NCI-H345 (cell line): ENCODE data around the gene EIF2D.
"Not testable (repeated sequence)": the region's sequence is repeated elsewhere in the genome, so short reads cannot be mapped to it uniquely, and the experiment has no call there.

Source experiments
- DNase-seq: peaks from one replicate; lab custom pipeline; 2025; lab: John Stamatoyannopoulos, UW

EIF2D gene

GRCh38 chr1:206635978-206636345 lies 23.7 kb upstream of the EIF2D start:
- DNase-seq: no peak

DNA sequence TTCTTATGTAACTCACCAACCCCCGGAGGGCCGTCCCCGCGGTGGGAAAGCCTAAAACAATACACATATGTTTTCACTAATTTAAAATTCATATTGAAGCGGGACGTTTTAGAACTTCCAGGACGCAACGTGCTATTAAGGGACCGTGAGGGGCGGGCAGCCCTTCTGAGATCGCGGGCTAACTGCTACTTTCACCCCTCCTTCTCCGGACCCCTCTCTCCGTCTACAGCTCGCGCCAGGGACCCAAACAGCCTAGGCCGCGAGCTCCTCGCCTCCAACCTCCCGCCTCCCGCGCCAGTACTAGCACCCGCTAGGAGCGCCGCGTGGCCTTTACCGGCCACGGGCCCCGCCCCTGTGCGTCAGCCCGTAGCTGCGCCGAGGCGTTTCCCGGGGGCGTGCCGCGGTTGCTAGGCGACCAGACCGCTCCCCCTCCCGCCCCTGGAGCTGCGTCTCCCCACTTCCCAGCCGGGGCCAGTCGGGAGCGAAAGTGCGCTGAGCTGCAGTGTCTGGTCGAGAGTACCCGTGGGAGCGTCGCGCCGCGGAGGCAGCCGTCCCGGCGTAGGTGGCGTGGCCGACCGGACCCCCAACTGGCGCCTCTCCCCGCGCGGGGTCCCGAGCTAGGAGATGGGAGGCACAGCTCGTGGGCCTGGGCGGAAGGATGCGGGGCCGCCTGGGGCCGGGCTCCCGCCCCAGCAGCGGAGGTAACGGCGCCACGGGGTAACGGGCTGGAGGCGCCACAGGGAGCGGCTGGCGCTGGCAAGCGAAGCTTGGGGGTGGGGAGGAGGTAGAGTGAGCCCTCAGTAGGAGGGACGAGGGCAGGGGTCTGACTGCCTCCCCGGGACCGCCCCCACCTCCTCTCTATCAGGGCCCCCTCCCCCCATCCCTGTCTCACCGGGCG lies 23.1 kb upstream of the EIF2D start, which contains the start of gene DYRK3:
DYRK3 (plus strand) TSS at position 457 of the 898 bp plus-strand sequence; CDS start at position 625, 168 bp downstream.
- peak; percentile 96 for DNase-seq

DNA sequence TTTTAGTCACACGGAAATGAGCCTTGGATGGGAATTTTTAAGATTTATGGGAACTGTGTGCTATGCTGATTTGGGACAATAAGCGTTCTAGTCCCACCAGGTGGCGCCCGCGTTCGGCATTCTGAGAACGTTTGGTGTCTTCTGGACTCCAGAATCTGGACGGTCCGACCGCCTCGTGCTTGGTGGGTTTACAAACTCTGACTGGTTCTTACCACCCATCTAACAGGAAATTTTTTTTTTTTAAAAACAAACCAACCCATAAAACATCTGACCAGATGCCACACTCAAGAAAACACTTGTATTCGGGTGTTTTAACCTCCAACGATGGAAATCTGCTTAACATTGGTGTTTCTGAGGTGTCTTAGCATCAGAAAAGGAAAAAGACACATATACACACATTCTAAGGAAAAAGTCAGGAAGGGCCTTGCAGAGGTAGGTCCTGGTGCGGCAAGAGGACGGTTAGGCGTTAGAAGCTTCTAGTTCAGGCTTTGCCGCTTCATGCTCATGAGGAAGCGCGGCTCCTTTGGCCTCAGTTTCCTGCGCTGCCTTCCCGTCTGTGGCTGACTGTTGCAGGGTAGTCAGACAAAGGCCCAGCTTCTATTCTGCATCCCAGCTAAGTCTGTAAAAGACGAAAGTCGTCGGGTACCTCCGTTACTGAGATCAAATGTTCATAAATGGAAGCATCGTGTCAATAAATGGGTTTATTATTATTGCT lies 22.3 kb upstream of the EIF2D start:
- DNase-seq: peak; percentile 90

DNA sequence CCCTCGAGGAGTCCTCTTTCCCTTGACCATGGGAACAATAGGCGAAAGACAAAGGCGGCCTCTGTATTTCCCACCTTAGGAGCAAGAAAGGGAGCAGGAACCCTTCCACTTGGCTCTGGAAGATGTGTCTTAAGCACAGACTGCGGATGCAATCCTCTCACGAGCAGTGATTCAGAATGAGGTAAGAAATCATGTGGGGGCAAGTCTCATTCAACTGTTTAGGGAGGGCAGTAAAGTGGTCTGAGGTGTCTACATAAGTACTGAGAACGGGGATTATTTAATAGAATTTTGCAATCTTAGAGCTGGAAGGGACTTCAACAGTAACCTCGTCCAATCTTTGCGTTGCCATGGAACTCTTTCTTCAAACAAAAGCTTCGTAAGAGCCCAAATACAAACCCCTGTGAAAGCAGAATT lies 21.4 kb upstream of the EIF2D start:
- no peak for DNase-seq

GRCh38 chr1:206631085-206631509 lies 18.8 kb upstream of the EIF2D start:
- peak; percentile 80 for DNase-seq

- no peak for DNase-seq
Observed at GRCh38 chr1:206628916-206629315, 16.7 kb upstream of the EIF2D start.

- DNase-seq: not testable (repeated sequence)
Observed at GRCh38 chr1:206626396-206626795, 14.1 kb upstream of the EIF2D start.

DNA sequence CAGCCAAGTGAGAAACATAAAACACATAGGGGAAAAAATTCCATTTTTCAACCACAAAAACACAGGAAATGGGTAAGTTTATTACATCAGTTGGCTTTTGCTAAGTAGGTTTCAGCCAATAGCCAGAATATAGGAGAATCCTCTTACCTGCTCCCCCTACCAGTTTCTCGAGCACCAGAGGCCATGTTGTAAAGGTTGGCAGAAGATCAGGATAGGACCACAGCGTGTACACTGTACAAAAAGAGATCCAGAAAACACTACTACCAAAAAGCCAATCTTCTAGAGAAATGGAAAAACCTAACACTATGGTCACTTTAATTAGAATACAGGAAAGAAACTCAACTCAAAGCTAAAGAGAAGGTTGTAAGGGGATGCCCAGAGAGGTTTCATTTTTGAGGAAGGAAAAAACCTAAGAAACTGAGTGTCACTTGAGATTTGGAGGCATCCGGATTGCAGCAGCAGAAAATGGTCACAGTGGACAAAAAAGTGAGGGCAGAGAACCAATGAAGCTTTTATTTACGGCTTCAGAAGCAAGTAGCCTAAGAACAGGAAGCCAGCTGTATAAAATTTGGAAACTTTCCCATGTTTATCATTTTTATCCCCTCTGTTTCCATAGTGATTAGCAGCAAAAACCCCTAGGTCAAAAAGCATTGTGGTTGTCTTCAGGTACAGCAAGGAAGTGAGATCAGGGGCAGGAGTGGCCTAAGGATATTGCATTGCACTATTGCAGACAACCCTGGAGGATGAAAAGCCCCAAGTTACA lies 2.9 kb downstream of the EIF2D start:
- DNase-seq: no peak

DNA sequence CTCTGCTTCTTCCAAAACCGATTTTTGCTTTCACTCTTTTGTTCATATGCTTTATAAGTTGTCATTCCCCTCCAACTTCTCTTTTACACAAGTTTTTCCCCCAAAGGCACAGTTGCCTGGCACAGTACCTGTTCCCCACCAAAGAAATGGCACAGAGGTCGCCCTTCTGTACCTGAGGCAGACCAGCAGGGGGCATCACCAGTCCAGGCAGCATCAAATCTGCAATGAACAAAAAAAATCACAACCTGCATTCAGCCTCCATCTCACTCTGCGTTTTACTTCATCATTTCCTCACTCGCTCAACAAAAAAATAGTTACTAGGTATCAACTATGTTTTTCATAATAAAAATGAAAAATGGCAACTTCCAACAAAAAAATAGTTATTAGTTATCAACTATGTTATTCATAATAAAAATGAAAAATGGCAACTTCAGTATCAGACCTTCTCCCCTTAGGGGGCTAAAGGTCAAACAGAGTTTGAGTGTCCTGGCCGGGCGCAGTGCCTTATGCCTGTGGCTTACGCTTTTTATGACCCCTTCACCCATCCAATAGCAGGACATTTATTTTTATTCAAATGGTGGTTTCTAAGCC lies 4.1 kb downstream of the EIF2D start:
- peak; percentile 15 for DNase-seq

DNA sequence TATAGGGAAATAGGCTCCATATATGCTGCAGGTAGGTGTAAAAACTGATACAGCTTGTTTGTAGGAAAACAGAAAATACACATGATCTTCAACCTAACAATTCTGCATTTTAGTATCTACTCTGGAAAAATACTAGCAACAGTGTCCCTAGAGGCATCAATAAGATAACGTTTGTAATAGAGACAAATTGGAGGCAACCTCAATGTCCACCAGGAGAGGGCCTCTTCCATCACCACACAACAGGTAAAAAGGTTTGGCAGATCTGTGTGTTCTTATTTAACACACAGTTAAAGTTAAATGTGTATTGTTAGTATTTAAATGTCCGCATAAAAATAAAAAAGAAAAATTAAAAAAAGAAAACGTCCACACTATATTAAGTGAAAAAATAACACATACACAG lies 5.4 kb downstream of the EIF2D start:
- no peak for DNase-seq

GRCh38 chr1:206604861-206605260 lies 7.4 kb downstream of the EIF2D start:
- no peak for DNase-seq

DNA sequence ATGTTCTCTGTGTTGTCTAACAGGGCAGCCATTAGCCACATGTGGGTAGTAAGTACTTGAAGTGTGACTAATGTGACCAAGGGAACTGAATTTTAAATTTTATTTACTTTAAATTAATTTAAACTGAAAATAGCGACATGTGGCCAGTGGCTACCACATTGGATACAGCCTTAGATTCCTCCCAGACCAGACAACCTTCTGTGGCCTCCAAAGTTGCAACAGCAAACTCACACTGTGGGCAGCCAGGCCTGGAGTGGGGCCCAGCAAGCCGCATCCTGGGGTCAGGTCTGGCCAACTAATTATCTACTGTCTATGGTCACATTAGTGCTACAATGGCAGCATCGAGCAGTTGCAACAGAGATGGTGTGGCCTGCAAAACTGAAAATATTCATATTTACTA lies 11.7 kb downstream of the EIF2D start:
- no peak for DNase-seq

- DNase-seq: no peak
Observed at GRCh38 chr1:206596319-206596666, 16.0 kb downstream of the EIF2D start.

DNA sequence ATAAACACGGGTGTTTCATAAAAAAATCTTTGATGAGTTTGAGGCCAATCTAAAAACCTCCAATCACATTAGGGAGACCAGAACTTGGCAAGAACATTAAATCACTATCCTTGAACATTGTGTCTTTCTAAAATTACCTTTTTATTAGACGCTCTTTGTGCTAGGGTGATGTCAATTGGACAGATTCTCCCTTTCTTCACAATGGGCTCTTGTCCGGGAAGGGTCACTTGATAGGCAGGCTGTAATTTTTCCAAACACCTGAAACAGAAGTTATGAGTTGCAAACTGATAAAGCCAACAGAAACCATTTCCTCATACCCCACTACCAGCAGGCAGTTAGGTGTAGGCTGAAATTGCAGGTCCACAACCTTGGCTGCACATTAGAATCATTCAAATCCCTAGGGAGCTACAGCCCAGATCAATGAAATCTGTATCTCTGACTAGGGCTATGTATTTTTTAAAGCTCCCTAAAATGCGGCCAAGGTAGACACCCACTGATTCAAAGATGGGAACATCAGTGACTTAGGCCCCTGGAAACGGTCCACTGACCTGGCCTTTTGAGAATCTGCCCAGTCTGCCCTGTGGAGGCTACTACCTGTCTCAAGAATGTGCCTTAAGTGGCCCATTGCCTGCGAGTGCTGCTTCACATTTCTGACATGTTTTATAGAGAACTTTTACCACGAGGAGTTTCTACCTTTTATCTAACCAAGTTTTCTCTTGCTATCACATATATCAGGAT lies 16.5 kb downstream of the EIF2D start:
- no peak for DNase-seq

GRCh38 chr1:206593351-206593925 lies 18.8 kb downstream of the EIF2D start:
- DNase-seq: no peak

- no peak for DNase-seq
Observed at GRCh38 chr1:206591696-206592095, 20.6 kb downstream of the EIF2D start.

GRCh38 chr1:206591226-206591625 lies 21.0 kb downstream of the EIF2D start:
- no peak for DNase-seq

GRCh38 chr1:206590025-206590758 lies 22.1 kb downstream of the EIF2D start:
- no peak for DNase-seq

GRCh38 chr1:206589206-206589605 lies 23.1 kb downstream of the EIF2D start:
- no peak for DNase-seq

DNA sequence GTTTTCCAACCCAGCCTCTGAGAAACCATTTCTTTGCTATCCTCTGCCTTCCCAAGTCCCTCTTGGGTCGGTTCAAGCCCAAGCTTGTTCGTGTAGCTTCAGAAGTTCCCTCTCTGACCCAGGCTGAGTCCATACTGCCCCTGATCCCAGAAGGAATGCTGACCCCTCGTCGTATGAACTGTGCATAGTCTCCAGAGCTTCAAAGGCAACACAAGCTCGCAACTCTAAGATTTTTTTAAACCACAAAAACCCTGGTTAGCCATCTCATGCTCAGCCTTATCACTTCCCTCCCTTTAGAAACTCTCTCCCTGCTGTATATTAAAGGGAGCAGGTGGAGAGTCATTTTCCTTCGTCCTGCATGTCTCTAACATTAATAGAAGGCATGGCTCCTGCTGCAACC lies 23.8 kb downstream of the EIF2D start:
- DNase-seq: no peak
